ENCODE data around the gene KLK13.

KLK13 gene

GRCh38 chr19:51016798-51017683 lies 47.9 kb downstream of the KLK13 start:
- TF ChIP-seq CTCF (conservative IDR thresholded peaks at IDR 0.05; ENCODE audit: low read depth, low read length), result peak; percentile 61
- no peak overlapping the region for H3K4me3 ChIP-seq (ENCODE audit: low read depth, low read length)
- peak; percentile 33 for DNase-seq (ENCODE audit: low read depth)

GRCh38 chr19:51015691-51016267 lies 49.1 kb downstream of the KLK13 start:
- DNase-seq (ENCODE audit: low read depth), result no peak
- no peak for TF ChIP-seq CTCF (conservative IDR thresholded peaks at IDR 0.05; ENCODE audit: low read depth, low read length)

GRCh38 chr19:51014242-51014641 lies 50.6 kb downstream of the KLK13 start:
- TF ChIP-seq CTCF (conservative IDR thresholded peaks at IDR 0.05; ENCODE audit: low read depth, low read length), result no peak
- H3K4me3 ChIP-seq (ENCODE audit: low read depth, low read length), result no peak overlapping the region
- DNase-seq (ENCODE audit: low read depth), result no peak

More at GRCh38 chr19:51015691-51016267, 49.1 kb downstream of the KLK13 start:
- no peak overlapping the region for H3K4me3 ChIP-seq (ENCODE audit: low read depth, low read length)

GRCh38 chr19:51012661-51013190 lies 52.2 kb downstream of the KLK13 start:
- H3K4me3 ChIP-seq (ENCODE audit: low read depth, low read length), result no peak overlapping the region
- TF ChIP-seq CTCF (conservative IDR thresholded peaks at IDR 0.05; ENCODE audit: low read depth, low read length), result no peak
- DNase-seq (ENCODE audit: low read depth), result no peak

GRCh38 chr19:51010066-51010795 lies 54.7 kb downstream of the KLK13 start:
- DNase-seq (ENCODE audit: low read depth), result no peak
- no peak overlapping the region for H3K4me3 ChIP-seq (ENCODE audit: low read depth, low read length)
- TF ChIP-seq CTCF (conservative IDR thresholded peaks at IDR 0.05; ENCODE audit: low read depth, low read length), result no peak

- TF ChIP-seq CTCF (conservative IDR thresholded peaks at IDR 0.05; ENCODE audit: low read depth, low read length), result no peak
- no peak for DNase-seq (ENCODE audit: low read depth)
- H3K4me3 ChIP-seq (ENCODE audit: low read depth, low read length), result no peak overlapping the region
These were observed 55.6 kb downstream of the KLK13 start for GRCh38 chr19:51009061-51009891.

Data from choroid plexus epithelial cell (primary cell).